ENCODE data around the gene WDR27. TPM values are rescaled to one million over a fixed set of nuclear protein-coding genes. Genes with fewer than 3 reads are reported as not detected.

The WDR27 gene
- polyA plus RNA-seq, 1 donor from 2014 or later = 35.8 TPM

- Histone ChIP-seq H3K9me2 (ENCODE audit: insufficient read depth, low read length) (no peaks in the 10 kb centered on the region), H3K79me2 (replicated peaks; ENCODE audit: insufficient read depth, low read length) (no peaks in the 10 kb centered on the region), H3K4me2 (ENCODE audit: low read length) (no peak overlapping the region), H4K20me1 (ENCODE audit: insufficient read depth) (no peaks in the 10 kb centered on the region), H3K27ac (ENCODE audit: low read length) (no peak overlapping the region), H3K4me3 (ENCODE audit: low read length) (no peak overlapping the region), H3K9me3 (ENCODE audit: low read length) (no peaks in the 10 kb centered on the region), H3K36me3 (ENCODE audit: insufficient read depth, low read length) (no peaks in the 10 kb centered on the region), H2AFZ (ENCODE audit: low read depth, low read length) (no peak overlapping the region), H3K9ac (ENCODE audit: low read length) (no peak overlapping the region), H3K27me3 (ENCODE audit: insufficient read depth, low read depth, low read length) (no peaks in the 10 kb centered on the region), H3F3A (ENCODE audit: insufficient read depth, low read length, poor library complexity, severe bottlenecking) (no peaks in the 10 kb centered on the region)
- TF ChIP-seq, protein P1, sequence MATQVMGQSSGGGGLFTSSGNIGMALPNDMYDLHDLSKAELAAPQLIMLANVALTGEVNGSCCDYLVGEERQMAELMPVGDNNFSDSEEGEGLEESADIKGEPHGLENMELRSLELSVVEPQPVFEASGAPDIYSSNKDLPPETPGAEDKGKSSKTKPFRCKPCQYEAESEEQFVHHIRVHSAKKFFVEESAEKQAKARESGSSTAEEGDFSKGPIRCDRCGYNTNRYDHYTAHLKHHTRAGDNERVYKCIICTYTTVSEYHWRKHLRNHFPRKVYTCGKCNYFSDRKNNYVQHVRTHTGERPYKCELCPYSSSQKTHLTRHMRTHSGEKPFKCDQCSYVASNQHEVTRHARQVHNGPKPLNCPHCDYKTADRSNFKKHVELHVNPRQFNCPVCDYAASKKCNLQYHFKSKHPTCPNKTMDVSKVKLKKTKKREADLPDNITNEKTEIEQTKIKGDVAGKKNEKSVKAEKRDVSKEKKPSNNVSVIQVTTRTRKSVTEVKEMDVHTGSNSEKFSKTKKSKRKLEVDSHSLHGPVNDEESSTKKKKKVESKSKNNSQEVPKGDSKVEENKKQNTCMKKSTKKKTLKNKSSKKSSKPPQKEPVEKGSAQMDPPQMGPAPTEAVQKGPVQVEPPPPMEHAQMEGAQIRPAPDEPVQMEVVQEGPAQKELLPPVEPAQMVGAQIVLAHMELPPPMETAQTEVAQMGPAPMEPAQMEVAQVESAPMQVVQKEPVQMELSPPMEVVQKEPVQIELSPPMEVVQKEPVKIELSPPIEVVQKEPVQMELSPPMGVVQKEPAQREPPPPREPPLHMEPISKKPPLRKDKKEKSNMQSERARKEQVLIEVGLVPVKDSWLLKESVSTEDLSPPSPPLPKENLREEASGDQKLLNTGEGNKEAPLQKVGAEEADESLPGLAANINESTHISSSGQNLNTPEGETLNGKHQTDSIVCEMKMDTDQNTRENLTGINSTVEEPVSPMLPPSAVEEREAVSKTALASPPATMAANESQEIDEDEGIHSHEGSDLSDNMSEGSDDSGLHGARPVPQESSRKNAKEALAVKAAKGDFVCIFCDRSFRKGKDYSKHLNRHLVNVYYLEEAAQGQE (IDR thresholded peaks at IDR 0.05; ENCODE audit: borderline replicate concordance) = no peak
- no peak for TF ChIP-seq TAF1 (IDR thresholded peaks at IDR 0.05; ENCODE audit: low read depth)
- TF ChIP-seq, protein P2, sequence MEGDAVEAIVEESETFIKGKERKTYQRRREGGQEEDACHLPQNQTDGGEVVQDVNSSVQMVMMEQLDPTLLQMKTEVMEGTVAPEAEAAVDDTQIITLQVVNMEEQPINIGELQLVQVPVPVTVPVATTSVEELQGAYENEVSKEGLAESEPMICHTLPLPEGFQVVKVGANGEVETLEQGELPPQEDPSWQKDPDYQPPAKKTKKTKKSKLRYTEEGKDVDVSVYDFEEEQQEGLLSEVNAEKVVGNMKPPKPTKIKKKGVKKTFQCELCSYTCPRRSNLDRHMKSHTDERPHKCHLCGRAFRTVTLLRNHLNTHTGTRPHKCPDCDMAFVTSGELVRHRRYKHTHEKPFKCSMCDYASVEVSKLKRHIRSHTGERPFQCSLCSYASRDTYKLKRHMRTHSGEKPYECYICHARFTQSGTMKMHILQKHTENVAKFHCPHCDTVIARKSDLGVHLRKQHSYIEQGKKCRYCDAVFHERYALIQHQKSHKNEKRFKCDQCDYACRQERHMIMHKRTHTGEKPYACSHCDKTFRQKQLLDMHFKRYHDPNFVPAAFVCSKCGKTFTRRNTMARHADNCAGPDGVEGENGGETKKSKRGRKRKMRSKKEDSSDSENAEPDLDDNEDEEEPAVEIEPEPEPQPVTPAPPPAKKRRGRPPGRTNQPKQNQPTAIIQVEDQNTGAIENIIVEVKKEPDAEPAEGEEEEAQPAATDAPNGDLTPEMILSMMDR (IDR thresholded peaks at IDR 0.05; ENCODE audit: poor library complexity, severe bottlenecking) = no peak
- no peak for TF ChIP-seq EZH2 (IDR thresholded peaks at IDR 0.05; ENCODE audit: borderline replicate concordance, insufficient read depth, low read length, poor library complexity, severe bottlenecking)
- TF ChIP-seq MXI1 (conservative IDR thresholded peaks at IDR 0.05; ENCODE audit: poor library complexity, severe bottlenecking) = no peak
- TF ChIP-seq POLR2AphosphoS5 (IDR thresholded peaks at IDR 0.05) = no peak
- no peak for TF ChIP-seq SMC3 (conservative IDR thresholded peaks at IDR 0.05; ENCODE audit: poor library complexity)
- TF ChIP-seq EP300 (conservative IDR thresholded peaks at IDR 0.05; ENCODE audit: poor library complexity, severe bottlenecking) = no peak
- TF ChIP-seq RAD21 (conservative IDR thresholded peaks at IDR 0.05) = no peak
These were observed 82.2 kb downstream of the WDR27 start for GRCh38 chr6:169619650-169620049.

DNA sequence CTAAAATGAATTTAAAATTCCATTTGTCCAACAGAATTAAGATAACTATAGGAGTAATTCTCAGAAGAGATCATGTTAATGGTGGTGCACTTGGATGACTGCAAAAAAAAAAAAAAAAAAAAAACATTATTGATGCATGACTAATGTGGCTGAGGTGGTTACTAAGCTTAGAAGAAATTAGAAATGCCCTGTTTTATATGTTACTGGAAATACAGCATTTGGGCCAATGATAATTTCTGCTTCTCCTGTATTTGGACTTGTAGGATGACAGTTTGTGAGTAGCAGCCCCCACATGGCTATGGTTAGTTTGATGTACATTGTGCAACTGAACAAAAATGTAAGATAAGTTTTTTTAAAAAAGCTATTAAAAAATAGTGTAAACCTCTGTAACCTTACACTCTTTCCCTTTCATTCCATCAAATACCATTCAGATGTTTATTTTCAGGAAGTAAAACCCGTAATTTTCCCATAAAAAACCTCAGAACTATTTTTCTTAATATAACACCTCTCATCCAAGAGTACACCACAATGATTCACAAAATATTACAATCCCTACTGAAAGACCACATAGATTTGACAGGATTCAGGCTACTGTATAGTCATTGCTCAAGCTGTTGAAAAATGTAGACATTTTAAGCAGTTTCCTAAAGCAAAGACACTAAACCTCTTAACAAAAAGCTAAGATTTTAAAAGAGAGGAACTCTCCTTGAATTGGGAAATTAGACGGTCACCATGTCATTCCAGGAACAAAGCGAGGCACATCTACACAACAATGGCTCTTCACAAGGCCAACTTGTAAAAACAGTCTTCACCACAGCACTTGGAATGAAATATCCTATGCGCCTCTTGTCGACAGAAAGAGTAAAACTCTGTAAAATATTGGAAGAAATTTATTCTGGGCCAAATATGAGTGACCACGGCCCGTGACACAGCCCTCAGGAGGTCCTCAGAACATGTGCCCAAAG is 83.0 kb downstream of the WDR27 start:
- H3K79me2 ChIP-seq (replicated peaks; ENCODE audit: insufficient read depth, low read length) = no peaks in the 10 kb centered on the region
- H3F3A ChIP-seq (ENCODE audit: insufficient read depth, low read length, poor library complexity, severe bottlenecking) = no peaks in the 10 kb centered on the region
- no peaks in the 10 kb centered on the region for H4K20me1 ChIP-seq (ENCODE audit: insufficient read depth)
- no peaks in the 10 kb centered on the region for H3K9me2 ChIP-seq (ENCODE audit: insufficient read depth, low read length)
- H2AFZ ChIP-seq (ENCODE audit: low read depth, low read length) = no peak overlapping the region
- no peaks in the 10 kb centered on the region for H3K36me3 ChIP-seq (ENCODE audit: insufficient read depth, low read length)
- H3K9me3 ChIP-seq (ENCODE audit: low read length) = no peaks in the 10 kb centered on the region
- H3K27me3 ChIP-seq (ENCODE audit: insufficient read depth, low read depth, low read length) = no peaks in the 10 kb centered on the region
- no peak overlapping the region for H3K27ac ChIP-seq (ENCODE audit: low read length)
- TF ChIP-seq, protein P1 (IDR thresholded peaks at IDR 0.05; ENCODE audit: borderline replicate concordance) = no peak
- TF ChIP-seq MXI1 (conservative IDR thresholded peaks at IDR 0.05; ENCODE audit: poor library complexity, severe bottlenecking) (no peak), EZH2 (IDR thresholded peaks at IDR 0.05; ENCODE audit: borderline replicate concordance, insufficient read depth, low read length, poor library complexity, severe bottlenecking) (no peak), RAD21 (conservative IDR thresholded peaks at IDR 0.05) (no peak), POLR2AphosphoS5 (IDR thresholded peaks at IDR 0.05) (no peak), TAF1 (IDR thresholded peaks at IDR 0.05; ENCODE audit: low read depth) (no peak), SMC3 (conservative IDR thresholded peaks at IDR 0.05; ENCODE audit: poor library complexity) (no peak)
- TF ChIP-seq, protein P2 (IDR thresholded peaks at IDR 0.05; ENCODE audit: poor library complexity, severe bottlenecking) = no peak
- H3K9ac ChIP-seq (ENCODE audit: low read length) = no peak overlapping the region
- no peak overlapping the region for H3K4me2 ChIP-seq (ENCODE audit: low read length)
- H3K4me3 ChIP-seq (ENCODE audit: low read length) = no peak overlapping the region

All from neural cell (in vitro differentiated cells).